HS-5 (cell line): ENCODE measurements around the gene FMNL2.

ENCODE experiments used
- DNase-seq: peaks from one replicate; pipeline ENCODE4 v3.0.0-alpha.2; 2012; ENCODE audit warnings: low read depth

FMNL2 gene

GRCh38 chr2:152556506-152556905 is 221.5 kb downstream of the FMNL2 start:
- no peak for DNase-seq

- no peak for DNase-seq
Measured at GRCh38 chr2:152557273-152557888, 222.4 kb downstream of the FMNL2 start.

GRCh38 chr2:152558158-152558984 is 223.4 kb downstream of the FMNL2 start:
- DNase-seq = peak; percentile 82

GRCh38 chr2:152559008-152559407 is 224.0 kb downstream of the FMNL2 start:
- DNase-seq = no peak

GRCh38 chr2:152560166-152560565 is 225.2 kb downstream of the FMNL2 start:
- DNase-seq = peak; percentile 72

- DNase-seq = no peak
Measured at GRCh38 chr2:152560873-152561595, 226.1 kb downstream of the FMNL2 start.

- no peak for DNase-seq
Measured at GRCh38 chr2:152562198-152562884, 227.4 kb downstream of the FMNL2 start.

GRCh38 chr2:152563764-152564163 is 228.8 kb downstream of the FMNL2 start:
- DNase-seq = no peak

- no peak for DNase-seq
Measured at GRCh38 chr2:152564754-152565551, 230.0 kb downstream of the FMNL2 start.

GRCh38 chr2:152565884-152566727 is 231.1 kb downstream of the FMNL2 start:
- DNase-seq = no peak

GRCh38 chr2:152566728-152567069 is 231.7 kb downstream of the FMNL2 start:
- no peak for DNase-seq

GRCh38 chr2:152568531-152568930 is 233.6 kb downstream of the FMNL2 start:
- no peak for DNase-seq

- no peak for DNase-seq
Measured at GRCh38 chr2:152569186-152569585, 234.2 kb downstream of the FMNL2 start.

- peak; percentile 60 for DNase-seq
Measured at GRCh38 chr2:152571048-152571766, 236.2 kb downstream of the FMNL2 start.

- no peak for DNase-seq
Measured at GRCh38 chr2:152572031-152572430, 237.1 kb downstream of the FMNL2 start.

- DNase-seq = peak; percentile 93
Measured at GRCh38 chr2:152573168-152573567, 238.2 kb downstream of the FMNL2 start.

GRCh38 chr2:152577579-152577978 is 242.6 kb downstream of the FMNL2 start:
- no peak for DNase-seq

- DNase-seq = no peak
Measured at GRCh38 chr2:152578573-152578972, 243.6 kb downstream of the FMNL2 start.

- no peak for DNase-seq
Measured at GRCh38 chr2:152580714-152581113, 245.7 kb downstream of the FMNL2 start.

- DNase-seq = no peak
Measured at GRCh38 chr2:152581360-152581759, 246.4 kb downstream of the FMNL2 start.
